Fibroblast of mammary gland (primary cell): ENCODE results near the gene RNF144A.

Experiments
- DNase-seq: peaks from one replicate; pipeline ENCODE4 v3.0.0-alpha.2; 2010; ENCODE audit warnings: low read depth
- H3K4me3 ChIP-seq: 2 replicates; pipeline ENCODE4 v1.5.1; 2011; ENCODE audit warnings: low read depth, mild to moderate bottlenecking, low read length, moderate library complexity; ENCODE audit not compliant: control insufficient read depth
- CTCF ChIP-seq: conservative IDR thresholded peaks from 2 replicates; pipeline ENCODE4 v1.5.1; 2011; ENCODE audit warnings: low read depth, low read length, inconsistent platforms; ENCODE audit not compliant: control insufficient read depth, insufficient read depth

RNF144A gene

GRCh38 chr2:6879011-6879410, 38.2 kb upstream of the RNF144A start:
- H3K4me3 ChIP-seq: no peak overlapping the region
- DNase-seq: no peak
- TF ChIP-seq CTCF: no peak

- TF ChIP-seq CTCF: no peak
- DNase-seq: no peak
- no peak overlapping the region for H3K4me3 ChIP-seq
Observed at GRCh38 chr2:6880200-6880733, 36.9 kb upstream of the RNF144A start.

- DNase-seq: no peak
- no peak overlapping the region for H3K4me3 ChIP-seq
- no peak for TF ChIP-seq CTCF
Observed at GRCh38 chr2:6881046-6881445, 36.2 kb upstream of the RNF144A start.

- DNase-seq: no peak
- H3K4me3 ChIP-seq: no peak overlapping the region
- TF ChIP-seq CTCF: no peak
Observed at GRCh38 chr2:6881516-6881915, 35.7 kb upstream of the RNF144A start.

GRCh38 chr2:6883448-6884122, 33.6 kb upstream of the RNF144A start:
- H3K4me3 ChIP-seq: no peak overlapping the region
- no peak for TF ChIP-seq CTCF
- no peak for DNase-seq

GRCh38 chr2:6885551-6885950, 31.7 kb upstream of the RNF144A start:
- no peak overlapping the region for H3K4me3 ChIP-seq
- no peak for TF ChIP-seq CTCF
- DNase-seq: no peak
